ENCODE data around the gene CYFIP2. TPM values are rescaled to one million over a fixed set of nuclear protein-coding genes. Genes with fewer than 3 reads are reported as not detected.

The CYFIP2 gene
- total RNA-seq, 1 donor from 2014 or later: 1.6 TPM

- DNase-seq (ENCODE audit: low read depth in 2 of 2): no peak
Observed at GRCh38 chr5:157258450-157258849, 7.5 kb upstream of the CYFIP2 start.

DNA sequence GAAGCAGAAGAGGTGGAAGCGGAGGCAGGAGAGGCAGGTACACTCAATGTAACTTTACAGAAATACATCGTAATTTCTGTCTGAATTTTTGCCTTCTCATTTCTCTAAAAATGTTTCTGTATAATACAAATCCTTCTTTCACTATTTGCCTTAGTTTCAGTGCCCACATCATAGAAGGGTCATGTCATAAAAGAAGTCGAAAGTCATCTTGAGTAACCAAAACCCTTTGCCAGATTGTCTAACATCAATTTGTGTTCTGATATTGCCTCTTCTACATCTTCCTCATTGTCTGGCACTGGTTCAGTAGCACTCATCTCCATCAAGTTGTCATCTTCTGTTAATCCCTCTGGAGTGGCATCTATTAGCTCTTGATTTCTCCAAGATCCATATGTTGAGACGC, 6.2 kb upstream of the CYFIP2 start:
- DNase-seq (ENCODE audit: low read depth in 2 of 2): no peak

- no peak for DNase-seq (ENCODE audit: low read depth in 2 of 2)
Observed at GRCh38 chr5:157263496-157264090, 2.3 kb upstream of the CYFIP2 start.

DNA sequence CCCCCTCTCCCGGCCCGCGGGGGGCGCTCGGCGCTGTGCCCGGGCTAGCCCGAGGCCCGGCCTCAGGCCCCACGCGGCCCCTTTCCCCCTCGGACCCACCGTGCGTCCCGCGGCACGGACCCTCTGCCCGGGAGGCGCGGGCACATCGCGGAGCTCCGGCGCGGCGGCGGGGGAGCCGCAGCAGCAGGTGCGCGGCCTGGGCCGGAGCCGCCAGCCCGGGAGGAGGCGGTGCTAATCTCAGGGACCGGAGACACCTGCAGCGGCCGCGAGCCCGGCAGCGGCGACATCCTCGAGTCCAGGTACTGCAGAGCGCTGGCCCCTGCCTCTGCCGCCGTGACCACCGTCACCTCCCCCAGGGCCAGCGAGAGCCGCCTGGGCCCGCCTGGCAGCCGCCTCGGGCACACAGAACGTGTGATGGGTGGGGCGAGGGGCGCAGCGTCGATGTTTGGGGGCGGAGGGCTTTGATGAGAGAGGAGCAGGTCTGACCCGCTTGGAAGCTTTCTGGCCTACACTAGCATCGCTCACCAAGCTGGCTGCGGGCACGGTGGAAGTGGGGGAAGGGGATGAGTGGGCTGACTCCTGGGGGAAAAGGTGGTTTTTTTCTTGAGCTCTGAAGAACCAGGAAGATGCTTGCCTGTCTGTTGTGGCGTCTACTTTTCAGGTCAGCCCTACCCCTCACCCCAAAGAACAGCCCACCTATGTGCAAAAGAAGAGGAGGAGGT, 524 bp downstream of the CYFIP2 start:
- no peak for DNase-seq (ENCODE audit: low read depth in 2 of 2)

- DNase-seq (ENCODE audit: low read depth in 2 of 2): no peak
Observed at GRCh38 chr5:157267025-157267424, 1.1 kb downstream of the CYFIP2 start.

GRCh38 chr5:157267761-157268480, 2.0 kb downstream of the CYFIP2 start:
- no peak for DNase-seq (ENCODE audit: low read depth in 2 of 2)

GRCh38 chr5:157269165-157269671, 3.3 kb downstream of the CYFIP2 start:
- no peak for DNase-seq (ENCODE audit: low read depth in 2 of 2)

- no peak for DNase-seq (ENCODE audit: low read depth in 2 of 2)
Observed at GRCh38 chr5:157269761-157270272, 3.9 kb downstream of the CYFIP2 start.

DNA sequence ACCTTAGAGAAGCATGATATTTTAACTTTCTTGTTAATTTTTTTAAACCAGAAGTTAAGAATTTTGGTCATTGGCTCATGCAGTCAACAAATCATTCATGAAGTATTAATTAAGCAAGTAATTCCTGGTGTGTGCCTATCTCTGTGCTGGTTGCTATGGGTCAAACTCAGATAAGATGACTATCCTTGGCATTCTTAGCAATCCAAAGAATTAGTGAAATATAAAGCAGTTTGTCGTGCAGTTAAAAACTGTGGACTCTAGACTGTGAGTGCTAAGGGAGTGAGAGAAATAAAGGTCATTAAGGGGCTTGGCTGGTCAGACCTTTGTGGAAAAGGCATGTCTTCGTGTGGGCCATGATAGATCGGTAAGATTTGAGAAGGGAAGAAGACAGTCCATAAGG, 4.8 kb downstream of the CYFIP2 start:
- DNase-seq (ENCODE audit: low read depth in 2 of 2): no peak

GRCh38 chr5:157271740-157272271, 5.9 kb downstream of the CYFIP2 start:
- no peak for DNase-seq (ENCODE audit: low read depth in 2 of 2)

- no peak for DNase-seq (ENCODE audit: low read depth in 2 of 2)
Observed at GRCh38 chr5:157273131-157273556, 7.2 kb downstream of the CYFIP2 start.

DNA sequence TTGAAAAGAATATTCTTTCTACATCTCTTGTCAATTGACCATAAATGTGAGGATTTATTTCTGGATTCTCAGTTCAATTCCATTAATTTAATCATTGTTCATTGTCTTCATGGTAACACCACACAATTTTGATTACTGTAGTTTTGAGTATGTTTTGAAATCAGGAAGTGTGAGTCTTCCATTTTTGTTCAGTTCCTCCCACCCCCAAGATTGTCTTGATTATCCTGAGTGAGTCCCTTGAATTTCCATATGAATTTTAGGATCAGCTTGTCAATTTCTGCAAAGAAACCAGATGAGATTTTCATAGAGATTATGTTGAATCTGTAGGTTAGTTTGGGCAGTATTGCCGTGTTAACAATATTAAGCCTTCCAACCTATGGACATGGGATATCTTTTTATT, 9.5 kb downstream of the CYFIP2 start:
- no peak for DNase-seq (ENCODE audit: low read depth in 2 of 2)

GRCh38 chr5:157278319-157279037, 12.6 kb downstream of the CYFIP2 start:
- DNase-seq (ENCODE audit: low read depth in 2 of 2): no peak

GRCh38 chr5:157279605-157280239, 13.8 kb downstream of the CYFIP2 start:
- no peak for DNase-seq (ENCODE audit: low read depth in 2 of 2)

DNA sequence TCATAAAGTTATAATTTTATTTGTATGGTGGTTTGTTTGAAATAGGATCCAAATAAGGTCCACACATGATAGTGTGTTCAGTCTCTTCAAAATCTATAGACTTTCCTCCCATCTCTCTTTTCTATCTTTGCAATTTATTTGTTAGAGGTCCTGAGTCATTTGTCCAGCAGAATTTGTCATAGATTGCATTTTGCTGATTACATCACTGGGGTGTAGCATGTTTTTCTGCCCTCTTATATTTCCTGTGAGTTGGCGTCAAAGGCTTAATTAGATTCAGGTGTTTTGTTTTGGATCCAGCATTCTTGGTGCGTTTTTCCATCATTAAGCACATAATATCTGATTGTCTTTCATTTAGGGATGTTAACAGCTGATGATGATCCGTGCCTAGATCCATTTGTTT, 15.0 kb downstream of the CYFIP2 start:
- DNase-seq (ENCODE audit: low read depth in 2 of 2): peak in 1 of 2 donors; percentile 61

- DNase-seq (ENCODE audit: low read depth in 2 of 2): no peak
Observed at GRCh38 chr5:157282150-157282549, 16.2 kb downstream of the CYFIP2 start.

- no peak for DNase-seq (ENCODE audit: low read depth in 2 of 2)
Observed at GRCh38 chr5:157283434-157283833, 17.5 kb downstream of the CYFIP2 start.

DNA sequence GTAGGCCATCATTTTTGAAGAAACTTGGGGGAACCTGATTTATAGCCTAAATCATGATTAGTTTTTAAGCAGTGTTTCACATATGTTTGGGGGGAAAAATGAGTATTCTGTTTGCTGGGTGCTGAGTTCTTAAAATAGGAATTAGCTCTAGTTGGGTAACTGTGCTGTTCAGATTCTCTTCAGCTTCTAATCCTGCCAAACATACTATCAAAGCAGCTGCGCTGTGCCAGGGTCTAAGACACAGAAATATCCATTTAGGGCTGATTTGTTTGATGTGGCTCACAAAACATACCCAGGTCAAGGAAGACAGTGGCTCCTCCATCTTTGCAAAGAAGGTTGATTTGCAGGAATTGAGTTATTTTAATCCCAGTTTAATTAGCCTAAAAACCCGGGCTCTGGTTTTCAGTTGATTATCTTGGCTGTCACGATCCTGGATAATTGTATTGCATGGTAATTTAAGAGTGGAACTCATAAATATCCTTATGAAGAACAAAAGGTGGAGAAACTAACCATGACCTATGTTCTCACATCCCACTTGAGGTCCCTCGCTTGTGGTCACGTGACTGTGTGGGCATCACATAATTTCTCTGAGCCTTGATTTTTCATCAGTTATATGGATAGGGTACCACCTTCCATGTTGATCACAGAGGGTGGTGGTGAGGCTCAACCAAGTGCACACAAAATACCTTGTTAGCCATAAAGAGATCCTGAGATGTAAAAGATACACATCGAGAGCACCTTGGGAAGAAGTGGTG, 18.7 kb downstream of the CYFIP2 start:
- DNase-seq (ENCODE audit: low read depth in 2 of 2): no peak

DNA sequence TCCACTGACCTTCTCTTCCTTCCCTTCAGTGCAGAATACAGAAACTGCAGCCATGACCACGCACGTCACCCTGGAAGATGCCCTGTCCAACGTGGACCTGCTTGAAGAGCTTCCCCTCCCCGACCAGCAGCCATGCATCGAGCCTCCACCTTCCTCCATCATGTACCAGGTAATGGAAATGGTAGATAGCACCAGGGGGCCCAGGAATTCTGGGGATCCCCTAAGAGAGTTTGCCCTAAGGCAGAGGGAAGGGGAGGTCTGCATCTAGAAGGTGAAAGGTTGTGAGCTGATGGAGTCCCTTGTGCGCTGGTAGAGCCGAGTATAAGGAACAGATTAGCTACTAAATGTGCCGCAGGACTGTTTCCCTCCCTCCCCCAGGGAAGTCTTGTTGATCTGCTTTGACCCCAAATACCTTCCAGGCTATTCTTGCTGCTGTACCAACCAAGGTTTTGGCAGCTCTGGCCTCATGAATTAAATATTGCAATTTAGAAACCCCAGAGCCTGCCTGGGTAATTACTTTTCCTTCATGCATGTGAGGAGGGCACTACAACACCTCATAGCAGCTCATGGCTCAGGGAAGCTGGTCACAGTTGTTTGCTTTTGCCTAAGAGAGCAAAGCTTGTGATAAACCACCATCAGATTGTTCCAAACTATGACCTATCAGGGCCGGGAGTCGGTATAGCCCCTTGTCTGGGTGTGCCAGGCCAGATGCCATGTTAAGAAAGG, 19.6 kb downstream of the CYFIP2 start:
- no peak for DNase-seq (ENCODE audit: low read depth in 2 of 2)

Measured in lung microvascular endothelial cell (primary cell).